NOMO-1 treated with dmso at 0.1 percent for 144 hours (cell line): Measurements from ENCODE around the gene CCDC74B.
"Not testable (repeated sequence)": the region's sequence is repeated elsewhere in the genome, so short reads cannot be mapped to it uniquely, and the experiment has no call there.

Experiments
- DNase-seq: peaks from one replicate; lab custom pipeline; 2025; ENCODE audit not compliant: unreplicated experiment; lab: John Stamatoyannopoulos, UW

The CCDC74B gene

DNA sequence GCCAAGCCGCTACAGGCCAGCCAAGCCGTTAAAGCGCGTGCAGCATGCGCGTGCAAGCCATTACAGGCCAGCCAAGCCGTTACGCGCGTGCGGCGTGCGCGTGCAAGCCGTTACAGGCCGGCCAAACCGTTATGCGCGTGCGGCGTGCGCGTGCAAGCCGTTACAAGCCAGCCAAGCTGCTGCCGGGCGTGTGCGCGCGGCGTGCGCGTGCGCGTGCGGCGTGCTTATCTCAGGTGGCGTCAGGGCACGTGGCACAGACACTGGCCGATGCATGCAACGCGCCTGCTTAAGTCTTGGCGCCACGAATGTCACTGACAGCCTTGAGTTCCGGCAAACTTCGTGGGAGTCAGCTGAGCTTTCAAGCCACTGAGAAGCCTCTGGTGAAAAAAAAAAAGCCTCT is 24.0 kb downstream of the CCDC74B start:
- not testable (repeated sequence) for DNase-seq

DNA sequence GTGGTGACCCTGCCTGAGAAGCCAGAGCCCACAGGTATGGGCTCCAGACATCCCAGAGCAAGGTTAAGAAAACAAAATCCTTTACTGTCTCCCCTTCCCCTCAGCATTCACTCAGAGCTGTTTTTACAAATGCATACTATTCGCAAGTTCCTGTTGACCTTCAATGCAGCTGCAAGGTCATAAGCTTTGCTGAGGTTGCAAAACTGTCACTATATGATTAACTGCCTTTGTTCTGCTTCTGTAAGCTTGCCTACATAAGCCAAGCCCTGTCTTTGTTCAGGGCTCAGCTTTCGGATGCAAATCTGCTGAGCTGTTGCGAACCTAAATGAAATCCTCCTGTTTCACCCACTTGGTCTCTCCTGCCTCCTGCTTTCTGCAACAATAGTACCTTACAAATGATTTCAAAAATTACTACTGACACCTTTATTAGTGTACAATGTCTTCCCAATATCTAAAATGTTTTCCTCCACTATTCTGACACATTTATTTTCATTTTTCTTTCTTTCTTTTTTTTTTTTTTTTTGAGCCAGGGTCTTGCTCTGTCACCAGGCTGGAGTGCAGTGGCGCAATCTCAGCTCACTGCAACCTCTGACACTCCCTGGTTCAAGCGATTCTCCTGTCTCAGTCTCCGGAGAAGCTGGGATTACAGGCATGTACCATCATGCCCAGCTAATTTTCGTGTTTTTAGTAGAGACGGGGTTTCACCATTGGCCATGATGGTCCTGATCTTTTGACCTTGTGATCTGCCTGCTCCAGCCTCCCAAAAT is 42.1 kb downstream of the CCDC74B start:
- not testable (repeated sequence) for DNase-seq
